HG03175 (cell line): ENCODE data around the gene HOMER2.
"Not testable (repeated sequence)": the region's sequence is repeated elsewhere in the genome, so short reads cannot be mapped to it uniquely, and the experiment has no call there.

ENCODE experiments used
- ATAC-seq: cut with Tn5 transposase; IDR thresholded peaks from one replicate; pipeline ENCODE4 v1.9.1; 2021; ENCODE audit warnings: mild to moderate bottlenecking, moderate library complexity; ENCODE audit not compliant: unreplicated experiment

HOMER2 gene

DNA sequence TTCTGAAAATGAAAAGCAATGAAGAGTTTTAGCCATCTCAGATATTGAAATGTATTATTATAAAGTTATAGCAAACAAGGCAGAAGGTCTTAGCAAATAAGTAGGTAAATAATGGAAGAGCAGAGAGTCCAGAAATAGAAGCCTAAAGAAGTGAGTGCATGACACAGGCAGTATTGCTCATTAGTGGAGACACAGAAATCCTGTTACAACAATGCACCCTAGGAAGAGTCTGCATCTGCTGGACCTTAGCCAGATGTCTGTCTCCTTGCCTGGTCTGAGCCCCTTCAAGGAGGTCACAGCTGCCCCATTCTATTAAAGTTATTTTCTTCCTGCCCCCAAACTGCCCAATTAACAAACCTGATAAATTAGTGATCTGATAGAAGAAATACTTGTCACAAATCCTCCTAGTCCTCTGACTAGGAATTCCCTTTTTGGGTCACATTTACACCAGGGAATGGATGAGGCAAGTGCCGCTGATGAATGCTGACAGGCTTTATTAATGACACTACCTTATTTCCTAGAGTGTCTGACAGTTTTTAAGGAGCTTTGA is 51.9 kb downstream of the HOMER2 start:
- no peak for ATAC-seq

- ATAC-seq, result no peak
Measured at GRCh38 chr15:82898961-82899360, 53.6 kb downstream of the HOMER2 start.

DNA sequence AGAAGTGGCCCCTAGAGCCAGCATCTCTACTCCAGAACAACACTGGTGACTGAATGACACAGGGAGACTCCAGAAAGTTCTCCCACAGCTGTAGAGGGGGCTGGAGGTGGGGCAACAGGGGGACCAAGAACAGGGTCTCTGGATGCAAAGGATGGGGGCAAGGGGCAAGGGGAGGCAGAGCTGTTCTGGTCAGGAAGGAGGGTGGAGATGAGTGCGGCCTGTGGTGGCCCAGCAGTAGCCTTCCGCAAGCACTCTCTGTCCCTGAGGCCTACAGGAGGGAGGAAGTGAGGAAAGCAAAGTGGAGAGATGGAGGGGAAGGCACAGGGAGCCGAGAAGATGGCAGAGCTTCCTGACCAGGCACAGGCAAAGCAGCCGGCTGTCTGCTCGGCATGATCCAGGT is 56.5 kb downstream of the HOMER2 start:
- ATAC-seq, result no peak

GRCh38 chr15:82894971-82895520 is 57.5 kb downstream of the HOMER2 start:
- ATAC-seq, result no peak

GRCh38 chr15:82893473-82893872 is 59.0 kb downstream of the HOMER2 start:
- not testable (repeated sequence) for ATAC-seq

GRCh38 chr15:82892573-82892972 is 59.9 kb downstream of the HOMER2 start:
- no peak for ATAC-seq

GRCh38 chr15:82890995-82891390 is 61.5 kb downstream of the HOMER2 start:
- no peak for ATAC-seq

GRCh38 chr15:82890338-82890994 is 62.1 kb downstream of the HOMER2 start:
- no peak for ATAC-seq

DNA sequence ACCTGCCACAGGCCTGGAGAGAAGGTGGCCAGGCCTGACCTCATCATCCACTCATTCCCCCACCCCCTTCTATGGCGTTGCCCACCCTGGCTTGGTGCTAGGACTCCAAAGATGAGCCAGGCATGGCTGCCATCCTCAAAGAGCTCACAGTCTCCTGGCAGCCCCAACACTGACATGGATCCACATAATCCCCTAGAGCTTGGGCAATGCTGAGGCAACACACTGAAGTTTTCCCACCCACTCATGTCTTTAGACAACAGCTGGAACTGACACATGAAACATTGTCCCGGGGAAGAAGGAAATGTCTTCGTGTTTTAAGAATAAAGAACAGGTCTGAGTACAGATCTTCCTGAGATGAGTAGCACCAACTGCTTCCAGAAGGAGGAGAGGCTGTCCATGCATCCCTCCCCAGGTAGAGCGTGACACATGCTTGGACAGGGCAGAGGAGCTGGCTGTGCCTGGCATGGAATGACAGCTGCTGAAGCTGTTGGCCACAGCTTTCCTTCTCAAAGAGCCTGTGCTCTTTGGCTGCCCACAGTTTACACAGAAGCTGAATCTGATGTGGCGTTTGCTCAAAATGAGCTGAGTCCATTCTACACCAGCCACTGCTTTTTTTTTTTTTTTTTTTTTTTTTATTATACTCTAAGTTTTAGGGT is 70.1 kb downstream of the HOMER2 start:
- ATAC-seq, result no peak

GRCh38 chr15:82881747-82882146 is 70.8 kb downstream of the HOMER2 start:
- no peak for ATAC-seq

DNA sequence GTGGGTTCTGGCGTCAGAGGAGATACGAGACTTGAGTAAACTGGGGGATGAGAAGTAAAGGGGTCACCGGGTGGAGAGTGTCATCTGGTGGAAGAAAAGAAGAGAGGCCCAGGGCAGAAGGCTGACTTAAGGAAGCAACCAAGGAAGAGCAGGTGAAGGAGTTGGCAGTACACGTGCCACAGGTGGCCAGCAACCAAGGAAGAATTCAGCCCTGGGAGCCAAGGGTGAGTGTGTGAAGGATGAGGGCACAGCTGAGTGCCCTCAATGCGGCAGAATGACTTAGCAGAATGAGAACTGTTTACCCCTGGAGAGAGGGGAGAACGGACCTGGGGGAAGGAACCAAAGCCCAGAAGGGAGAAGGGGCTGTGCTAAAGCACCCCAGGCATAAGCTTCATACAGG is 71.8 kb downstream of the HOMER2 start:
- no peak for ATAC-seq

- ATAC-seq, result no peak
Measured at GRCh38 chr15:82878325-82878724, 74.2 kb downstream of the HOMER2 start.

GRCh38 chr15:82877825-82878224 is 74.7 kb downstream of the HOMER2 start:
- ATAC-seq, result no peak

DNA sequence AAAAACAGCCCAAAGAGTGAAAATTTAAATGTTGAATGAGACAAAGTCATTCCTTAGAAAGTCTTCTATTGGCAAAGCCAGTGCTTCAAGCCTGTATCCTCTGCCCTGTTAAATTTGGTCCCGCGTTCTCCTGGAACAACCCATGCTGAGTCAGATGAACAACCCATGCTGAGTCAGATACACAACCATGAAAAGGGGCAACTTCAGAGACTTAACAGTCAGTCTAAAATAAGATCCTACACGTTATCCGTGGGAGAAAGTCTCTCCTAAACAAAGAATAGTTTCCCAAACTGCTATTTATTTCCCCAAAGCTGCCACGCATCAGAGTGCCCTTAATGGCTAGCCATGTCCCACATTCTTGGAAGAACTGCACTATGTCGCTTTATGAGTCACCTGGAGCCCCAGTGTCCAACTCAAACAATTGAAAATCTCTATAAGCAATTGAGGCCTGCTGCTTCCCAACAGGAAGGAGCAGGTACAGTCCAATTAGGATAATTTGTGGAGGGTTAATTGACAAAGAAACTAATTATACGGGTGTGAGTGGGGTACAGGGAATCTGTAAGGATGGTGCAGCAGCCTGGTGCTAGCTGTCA is 77.0 kb downstream of the HOMER2 start:
- ATAC-seq, result no peak

GRCh38 chr15:82874961-82875360 is 77.6 kb downstream of the HOMER2 start:
- no peak for ATAC-seq

DNA sequence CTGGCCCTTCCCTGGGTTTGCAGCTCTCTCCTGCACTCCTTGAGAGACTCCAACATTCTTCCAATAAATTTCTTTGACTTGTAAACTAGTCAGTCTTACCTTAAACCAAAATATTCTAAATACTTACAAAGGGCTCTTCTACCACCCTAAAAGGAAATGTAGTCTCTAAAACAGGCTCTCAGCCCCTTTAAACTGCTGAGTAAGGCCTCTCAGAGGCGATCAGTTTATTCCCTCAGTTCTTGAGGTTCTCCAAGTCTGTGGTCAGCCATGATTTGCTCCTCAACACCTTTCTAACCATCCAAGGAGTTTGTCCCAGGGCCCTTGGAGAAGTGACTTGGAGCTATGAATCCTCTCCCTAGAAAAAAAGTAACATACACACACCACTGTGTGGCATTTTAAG is 78.3 kb downstream of the HOMER2 start:
- no peak for ATAC-seq

DNA sequence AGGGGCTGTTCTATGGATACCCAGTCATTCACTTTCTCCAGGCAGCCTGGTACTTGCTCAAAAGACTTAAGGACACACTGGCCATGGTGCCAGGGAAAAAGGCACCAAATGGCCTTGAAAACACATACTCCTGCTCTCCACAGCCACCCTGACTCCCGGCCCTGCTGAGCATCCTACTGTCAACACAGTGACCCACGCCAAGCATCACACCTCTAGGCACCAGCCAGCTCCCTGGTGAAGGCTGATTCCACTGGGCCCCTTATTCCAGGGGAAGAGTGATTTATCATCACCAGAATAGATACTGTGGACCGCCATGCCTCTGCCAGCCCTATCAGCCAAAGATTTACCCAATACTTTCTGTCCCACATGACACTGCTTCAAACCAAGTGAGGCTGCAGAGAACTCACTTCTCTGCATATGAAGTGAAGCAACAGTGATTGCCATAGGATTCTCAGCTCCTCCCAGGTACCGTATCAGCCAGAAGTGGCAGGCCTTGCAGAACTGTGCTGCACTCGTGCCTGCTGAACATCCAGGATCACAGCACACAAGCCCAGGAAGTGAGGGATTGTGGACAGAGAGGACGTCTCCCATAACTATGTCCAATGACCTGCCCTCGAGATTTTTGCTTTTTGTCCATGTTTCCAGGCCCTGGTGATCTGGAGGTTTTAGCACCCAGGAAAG is 79.4 kb downstream of the HOMER2 start:
- no peak for ATAC-seq

DNA sequence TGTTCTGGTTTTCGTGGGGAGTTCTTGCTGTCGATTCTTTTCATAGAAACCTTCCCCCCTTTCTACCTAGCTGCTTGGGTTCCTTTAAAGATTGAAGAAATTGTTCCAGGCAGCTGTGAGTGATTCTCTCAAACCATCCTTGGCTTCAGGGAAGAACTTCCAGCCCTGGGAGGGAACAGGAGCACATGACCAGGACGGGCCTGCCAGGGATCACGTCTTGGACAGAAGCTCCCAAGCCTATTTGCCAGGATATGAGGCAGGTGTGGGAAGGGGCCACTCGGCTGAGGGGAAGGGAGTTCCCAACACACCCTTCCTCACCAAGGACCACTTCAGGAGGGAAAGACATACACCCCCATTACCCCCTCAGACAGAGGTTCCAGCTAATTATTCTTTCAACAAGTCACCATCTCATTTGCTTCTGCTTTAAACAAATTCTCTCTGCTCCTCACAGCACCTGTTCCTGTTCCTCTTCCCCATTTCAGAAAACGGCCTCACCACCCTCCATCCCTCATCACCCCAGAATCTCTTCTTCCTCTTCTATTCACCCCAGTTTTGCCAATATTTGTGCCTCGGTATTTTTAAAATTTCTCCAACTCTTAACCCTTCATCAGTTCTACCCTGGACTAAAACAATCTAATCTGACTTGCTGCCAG is 80.6 kb downstream of the HOMER2 start:
- ATAC-seq, result no peak

GRCh38 chr15:82871358-82871757 is 81.2 kb downstream of the HOMER2 start:
- no peak for ATAC-seq

GRCh38 chr15:82870727-82871320 is 81.7 kb downstream of the HOMER2 start:
- ATAC-seq, result no peak
